ENCODE results near the gene NPHP4.

Gene NPHP4

DNA sequence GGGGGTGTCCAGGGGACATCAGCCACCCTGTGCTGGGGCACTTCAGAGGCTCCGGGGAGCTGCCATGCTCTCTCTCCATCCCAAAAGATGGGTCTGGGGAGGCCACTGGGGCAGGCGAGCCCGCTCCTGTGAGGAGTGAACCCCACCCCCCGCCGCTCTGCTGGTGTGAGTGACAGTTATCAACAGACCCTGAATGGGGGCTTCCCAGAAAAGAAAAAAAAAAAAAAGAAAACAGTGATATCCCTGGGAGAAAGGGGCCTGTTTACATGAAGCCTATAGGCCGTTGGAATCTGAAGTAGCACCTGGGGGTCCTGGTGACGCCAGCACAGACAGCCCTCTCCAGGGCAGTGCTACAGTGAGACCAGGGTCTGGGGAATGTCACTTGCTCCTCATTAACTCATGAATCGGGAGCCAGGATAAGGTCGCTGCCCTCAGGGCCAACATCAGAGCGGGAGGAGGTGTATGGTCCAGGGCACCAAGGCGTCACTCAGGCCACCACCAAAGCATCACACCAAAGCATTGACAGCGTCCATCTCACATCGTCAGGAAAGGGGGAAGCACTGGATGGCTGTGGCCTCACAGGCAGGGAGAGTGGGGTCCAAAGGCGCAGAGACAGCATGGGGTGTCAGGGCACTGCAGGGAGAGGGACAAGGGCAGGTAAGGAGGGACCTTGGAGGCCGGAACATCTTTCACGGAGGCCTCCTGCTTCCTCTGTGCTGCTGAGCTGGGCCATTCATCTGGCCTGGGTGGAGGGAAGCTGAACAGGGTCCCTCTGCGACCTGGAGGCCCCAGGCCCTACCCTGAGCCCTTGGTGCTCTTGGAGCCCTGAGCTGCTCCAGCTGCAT, 8.4 kb upstream of the NPHP4 start:
- Histone ChIP-seq H3K4me3 (ENCODE audit: low read length) (no peak overlapping the region), H3K18ac (ENCODE audit: low read length) (no peak overlapping the region), H2AK5ac (ENCODE audit: low read length) (no peak overlapping the region), H3K4ac (ENCODE audit: low read depth, low read length) (no peak overlapping the region), H3K4me2 (ENCODE audit: low read length) (no peak overlapping the region), H3K23ac (ENCODE audit: low read length) (no peak overlapping the region), H2BK15ac (replicated peaks; ENCODE audit: low read depth) (no peak overlapping the region), H3K27ac (ENCODE audit: low read depth, low read length) (no peak overlapping the region), H3K4me1 (ENCODE audit: control insufficient read depth, low read depth, low read length) (no peaks in the 10 kb centered on the region), H4K5ac (ENCODE audit: low read length) (no peak overlapping the region), H3K79me2 (ENCODE audit: control insufficient read depth, insufficient read depth, low read length) (no peaks in the 10 kb centered on the region), H2BK5ac (ENCODE audit: low read length) (no peak overlapping the region), H2BK120ac (ENCODE audit: low read depth, low read length) (no peak overlapping the region), H3K27me3 (ENCODE audit: insufficient read depth, low read length, poor library complexity) (no peaks in the 10 kb centered on the region), H3K36me3 (ENCODE audit: control insufficient read depth, insufficient read depth, low read length) (no peaks in the 10 kb centered on the region), H3K56ac (ENCODE audit: low read length) (no peak overlapping the region), H4K8ac (ENCODE audit: low read depth, low read length) (no peak overlapping the region), H3K9ac (ENCODE audit: low read length) (no peak overlapping the region), H3K79me1 (ENCODE audit: low read length) (no peaks in the 10 kb centered on the region)
- no CpG with 5 or more reads among the region's 17 CpGs for WGBS (ENCODE audit: extremely low coverage, insufficient coverage, low lambda C conversion rate)
- DNase-seq: no peak

GRCh38 chr1:5999711-6000443, 7.7 kb upstream of the NPHP4 start:
- no peak overlapping the region for H3K56ac ChIP-seq (ENCODE audit: low read length)
- no peaks in the 10 kb centered on the region for H3K79me2 ChIP-seq (ENCODE audit: control insufficient read depth, insufficient read depth, low read length)
- no peaks in the 10 kb centered on the region for H3K4me1 ChIP-seq (ENCODE audit: control insufficient read depth, low read depth, low read length)
- no peak overlapping the region for H3K27ac ChIP-seq (ENCODE audit: low read depth, low read length)
- no peaks in the 10 kb centered on the region for H3K36me3 ChIP-seq (ENCODE audit: control insufficient read depth, insufficient read depth, low read length)
- H4K5ac ChIP-seq (ENCODE audit: low read length): no peak overlapping the region
- no peak overlapping the region for H3K4ac ChIP-seq (ENCODE audit: low read depth, low read length)
- no peaks in the 10 kb centered on the region for H3K79me1 ChIP-seq (ENCODE audit: low read length)
- no peak overlapping the region for H3K18ac ChIP-seq (ENCODE audit: low read length)
- no peak overlapping the region for H4K8ac ChIP-seq (ENCODE audit: low read depth, low read length)
- no CpG with 5 or more reads among the region's 28 CpGs for WGBS (ENCODE audit: extremely low coverage, insufficient coverage, low lambda C conversion rate)
- H2BK120ac ChIP-seq (ENCODE audit: low read depth, low read length): no peak overlapping the region
- H3K27me3 ChIP-seq (ENCODE audit: insufficient read depth, low read length, poor library complexity): no peaks in the 10 kb centered on the region
- no peak overlapping the region for H2AK5ac ChIP-seq (ENCODE audit: low read length)
- H3K4me3 ChIP-seq (ENCODE audit: low read length): no peak overlapping the region
- no peak overlapping the region for H3K4me2 ChIP-seq (ENCODE audit: low read length)
- H2BK15ac ChIP-seq (replicated peaks; ENCODE audit: low read depth): no peak overlapping the region
- no peak overlapping the region for H3K9ac ChIP-seq (ENCODE audit: low read length)
- H2BK5ac ChIP-seq (ENCODE audit: low read length): no peak overlapping the region
- H3K23ac ChIP-seq (ENCODE audit: low read length): no peak overlapping the region
- no peak for DNase-seq

GRCh38 chr1:5998906-5999301, 6.7 kb upstream of the NPHP4 start:
- DNase-seq: no peak
- Histone ChIP-seq H4K5ac (ENCODE audit: low read length) (no peak overlapping the region), H3K27ac (ENCODE audit: low read depth, low read length) (no peak overlapping the region), H2AK5ac (ENCODE audit: low read length) (no peak overlapping the region), H3K79me1 (ENCODE audit: low read length) (no peaks in the 10 kb centered on the region), H3K18ac (ENCODE audit: low read length) (no peak overlapping the region), H3K27me3 (ENCODE audit: insufficient read depth, low read length, poor library complexity) (no peaks in the 10 kb centered on the region), H2BK120ac (ENCODE audit: low read depth, low read length) (no peak overlapping the region), H2BK5ac (ENCODE audit: low read length) (no peak overlapping the region), H3K4me1 (ENCODE audit: control insufficient read depth, low read depth, low read length) (no peaks in the 10 kb centered on the region), H3K9ac (ENCODE audit: low read length) (no peak overlapping the region), H3K56ac (ENCODE audit: low read length) (no peak overlapping the region), H4K8ac (ENCODE audit: low read depth, low read length) (no peak overlapping the region), H3K23ac (ENCODE audit: low read length) (no peak overlapping the region), H3K36me3 (ENCODE audit: control insufficient read depth, insufficient read depth, low read length) (no peaks in the 10 kb centered on the region), H3K4me3 (ENCODE audit: low read length) (no peak overlapping the region), H3K4ac (ENCODE audit: low read depth, low read length) (no peak overlapping the region), H3K79me2 (ENCODE audit: control insufficient read depth, insufficient read depth, low read length) (no peaks in the 10 kb centered on the region), H3K4me2 (ENCODE audit: low read length) (no peak overlapping the region), H2BK15ac (replicated peaks; ENCODE audit: low read depth) (no peak overlapping the region)
- no CpG with 5 or more reads among the region's 19 CpGs for WGBS (ENCODE audit: extremely low coverage, insufficient coverage, low lambda C conversion rate)

DNA sequence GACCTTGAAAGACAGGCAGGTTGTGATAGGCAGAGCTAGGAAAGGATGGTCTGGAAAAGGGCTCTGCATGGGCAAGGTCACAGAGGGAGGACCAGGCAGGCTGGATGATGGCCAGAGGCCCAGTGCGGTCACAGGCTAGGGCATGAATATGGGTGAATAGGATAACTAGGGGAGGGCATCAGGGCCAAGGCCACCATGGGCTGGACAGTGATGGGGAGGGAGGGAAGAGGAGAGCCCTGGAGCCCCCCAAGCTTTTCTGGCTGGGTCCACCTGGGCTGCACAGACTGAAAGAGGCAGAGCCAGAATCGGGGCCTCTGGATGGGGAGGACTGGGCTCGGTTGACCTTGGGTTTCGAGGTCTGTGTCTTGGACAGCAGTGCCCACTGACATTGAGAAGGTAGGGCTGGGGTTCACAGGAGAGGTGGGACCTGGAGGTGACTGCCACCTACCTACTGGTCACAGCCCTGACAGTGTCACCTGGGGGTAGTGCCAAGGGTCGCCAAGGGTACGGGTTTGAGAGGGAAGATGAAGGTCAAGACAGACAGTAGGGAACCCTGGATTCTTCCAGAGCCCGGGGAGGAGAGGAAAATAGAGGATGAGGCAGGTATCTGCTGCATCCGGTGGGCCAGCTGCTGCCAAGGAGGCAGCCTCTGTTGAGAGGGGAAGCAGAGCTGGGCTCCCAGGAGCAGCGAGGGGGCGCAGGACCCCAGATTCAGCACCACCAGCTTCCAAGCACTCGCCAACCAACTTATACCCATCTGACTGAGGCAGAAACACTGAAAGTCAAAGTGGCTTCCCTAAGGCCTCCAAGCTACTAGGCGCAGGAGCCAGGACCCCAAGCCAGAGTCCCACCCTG, 6.1 kb upstream of the NPHP4 start:
- Histone ChIP-seq H3K18ac (ENCODE audit: low read length) (no peak overlapping the region), H2BK120ac (ENCODE audit: low read depth, low read length) (no peak overlapping the region), H3K9ac (ENCODE audit: low read length) (no peak overlapping the region), H3K27ac (ENCODE audit: low read depth, low read length) (no peak overlapping the region), H3K79me1 (ENCODE audit: low read length) (no peaks in the 10 kb centered on the region), H3K36me3 (ENCODE audit: control insufficient read depth, insufficient read depth, low read length) (no peaks in the 10 kb centered on the region), H3K79me2 (ENCODE audit: control insufficient read depth, insufficient read depth, low read length) (no peaks in the 10 kb centered on the region), H3K56ac (ENCODE audit: low read length) (no peak overlapping the region), H4K8ac (ENCODE audit: low read depth, low read length) (no peak overlapping the region), H2AK5ac (ENCODE audit: low read length) (no peak overlapping the region), H3K23ac (ENCODE audit: low read length) (no peak overlapping the region), H3K4me2 (ENCODE audit: low read length) (no peak overlapping the region), H3K4me1 (ENCODE audit: control insufficient read depth, low read depth, low read length) (peaks cover 4% of the 10 kb centered on the region), H2BK15ac (replicated peaks; ENCODE audit: low read depth) (no peak overlapping the region), H3K4me3 (ENCODE audit: low read length) (no peak overlapping the region), H4K5ac (ENCODE audit: low read length) (no peak overlapping the region), H2BK5ac (ENCODE audit: low read length) (no peak overlapping the region), H3K4ac (ENCODE audit: low read depth, low read length) (no peak overlapping the region), H3K27me3 (ENCODE audit: insufficient read depth, low read length, poor library complexity) (no peaks in the 10 kb centered on the region)
- WGBS (ENCODE audit: extremely low coverage, insufficient coverage, low lambda C conversion rate): no CpG with 5 or more reads among the region's 12 CpGs
- DNase-seq: no peak

- Histone ChIP-seq H3K4me3 (ENCODE audit: low read length) (no peak overlapping the region), H2BK5ac (ENCODE audit: low read length) (no peak overlapping the region)
- no CpG with 5 or more reads among the region's 5 CpGs for WGBS (ENCODE audit: extremely low coverage, insufficient coverage, low lambda C conversion rate)
Measured at GRCh38 chr1:5997316-5997715, 5.1 kb upstream of the NPHP4 start.

More at GRCh38 chr1:5997316-5997715, 5.1 kb upstream of the NPHP4 start:
- Histone ChIP-seq H2AK5ac (ENCODE audit: low read length) (no peak overlapping the region), H3K4me1 (ENCODE audit: control insufficient read depth, low read depth, low read length) (peaks cover 4% of the 10 kb centered on the region), H3K4me2 (ENCODE audit: low read length) (no peak overlapping the region), H3K23ac (ENCODE audit: low read length) (no peak overlapping the region), H2BK120ac (ENCODE audit: low read depth, low read length) (no peak overlapping the region), H2BK15ac (replicated peaks; ENCODE audit: low read depth) (no peak overlapping the region), H3K9ac (ENCODE audit: low read length) (no peak overlapping the region), H4K8ac (ENCODE audit: low read depth, low read length) (no peak overlapping the region), H3K79me1 (ENCODE audit: low read length) (no peaks in the 10 kb centered on the region), H4K5ac (ENCODE audit: low read length) (no peak overlapping the region), H3K18ac (ENCODE audit: low read length) (no peak overlapping the region), H3K36me3 (ENCODE audit: control insufficient read depth, insufficient read depth, low read length) (no peaks in the 10 kb centered on the region), H3K4ac (ENCODE audit: low read depth, low read length) (no peak overlapping the region), H3K79me2 (ENCODE audit: control insufficient read depth, insufficient read depth, low read length) (no peaks in the 10 kb centered on the region), H3K27me3 (ENCODE audit: insufficient read depth, low read length, poor library complexity) (no peaks in the 10 kb centered on the region), H3K56ac (ENCODE audit: low read length) (no peak overlapping the region), H3K27ac (ENCODE audit: low read depth, low read length) (no peak overlapping the region)
- no peak for DNase-seq
